Thoracic aorta (tissue), 2 donors: ENCODE data around the gene IL23A. TPM values are rescaled to one million over a fixed set of nuclear protein-coding genes. Genes with fewer than 3 reads are reported as not detected.
A peak's percentile ranks its signal among the peaks of the same experiment; 100 is the strongest.

ENCODE experiments used
- ATAC-seq: fragments of 150-250 bp; one replicate; pipeline ENCODE4 v1.8.0; 2017; ENCODE audit warnings: low read depth; ENCODE audit not compliant: insufficient number of reproducible peaks, low FRiP score
- DNase-seq: peaks from one replicate; pipeline ENCODE4 v3.0.0-alpha.2; 2020; ENCODE audit warnings: low spot score
- H3K27ac ChIP-seq, 2 donors: fragments of 200-600 bp; sonication (generic); 1 replicate in 1 of 2; 2 replicates in 1 of 2; pipeline ENCODE4 v1.5.1; 2016; ENCODE audit warnings: mild to moderate bottlenecking in 2 of 2, moderate library complexity in 2 of 2
- H3K27me3 ChIP-seq: fragments of 200-600 bp; sonication (generic); replicated peaks from 2 replicates; pipeline ENCODE4 v1.6.0; 2016; ENCODE audit warnings: mild to moderate bottlenecking; ENCODE audit not compliant: insufficient read depth
- H3K36me3 ChIP-seq: fragments of 200-600 bp; sonication (generic); one replicate; pipeline ENCODE4 v1.5.1; 2016
- H3K4me1 ChIP-seq, 2 donors: fragments of 200-600 bp; sonication (generic); 1 replicate in 1 of 2; 2 replicates in 1 of 2; pipeline versions ENCODE4 v1.5.1 to v1.6.0; 2016; ENCODE audit warnings: low read depth in 2 of 2, mild to moderate bottlenecking in 1 of 2; ENCODE audit not compliant: control insufficient read depth in 1 of 2
- H3K4me3 ChIP-seq: fragments of 200-600 bp; sonication (generic); 2 replicates; pipeline ENCODE4 v1.5.1; 2016; ENCODE audit warnings: mild to moderate bottlenecking
- H3K9me3 ChIP-seq: fragments of 200-600 bp; sonication (generic); 2 replicates; pipeline ENCODE4 v1.5.1; 2016
- CTCF ChIP-seq: fragments of 200-600 bp; sonication (generic); IDR thresholded peaks from one replicate; pipeline ENCODE4 v1.5.1; 2019; ENCODE audit warnings: antibody characterized with exemption
- total RNA-seq, 2 donors: library from RNA; depleted of rRNA; stranded (reverse); fragments of >200 nt; gene quantifications; one replicate each; pipeline versions ENCODE4 v1.1.0 to v1.2.3, GENCODE V29; 2016

IL23A gene
- total RNA-seq, 2 donors from 2014 or later, result not detected

- ATAC-seq (no peak), DNase-seq (no peak)
- H3K9me3 ChIP-seq, result no peaks in the 10 kb centered on the region
- H3K4me3 ChIP-seq, result no peak overlapping the region
- peaks cover 3% of the 10 kb centered on the region for H3K36me3 ChIP-seq
- H3K4me1 ChIP-seq, result peaks cover 9 to 15% of the 10 kb centered on the region in 2 donors
- no peaks in the 10 kb centered on the region for H3K27me3 ChIP-seq
- no peak for TF ChIP-seq CTCF
- no peak overlapping the region for H3K27ac ChIP-seq
These were observed 33.7 kb upstream of the IL23A start for GRCh38 chr12:56304872-56305590.

- no peaks in the 10 kb centered on the region for H3K4me1 ChIP-seq
- no peak for TF ChIP-seq CTCF
- DNase-seq, result no peak
- ATAC-seq, result no peak
- no peak overlapping the region for H3K27ac ChIP-seq
- no peaks in the 10 kb centered on the region for H3K9me3 ChIP-seq
- H3K4me3 ChIP-seq, result no peak overlapping the region
- peaks cover 6% of the 10 kb centered on the region for H3K36me3 ChIP-seq
- H3K27me3 ChIP-seq, result no peaks in the 10 kb centered on the region
These were observed 31.3 kb upstream of the IL23A start for GRCh38 chr12:56307221-56307965.

GRCh38 chr12:56308714-56309113 lies 30.0 kb upstream of the IL23A start:
- DNase-seq (no peak), ATAC-seq (no peak)
- no peaks in the 10 kb centered on the region for H3K27me3 ChIP-seq
- H3K9me3 ChIP-seq, result no peaks in the 10 kb centered on the region
- no peaks in the 10 kb centered on the region for H3K4me1 ChIP-seq
- no peak overlapping the region for H3K4me3 ChIP-seq
- H3K36me3 ChIP-seq, result peaks cover 8% of the 10 kb centered on the region
- no peak for TF ChIP-seq CTCF
- no peak overlapping the region for H3K27ac ChIP-seq

GRCh38 chr12:56311003-56311402 lies 27.7 kb upstream of the IL23A start:
- no peak for TF ChIP-seq CTCF
- H3K4me3 ChIP-seq, result no peak overlapping the region
- no peak overlapping the region for H3K27ac ChIP-seq
- peaks cover 8% of the 10 kb centered on the region for H3K36me3 ChIP-seq
- ATAC-seq, result no peak
- H3K9me3 ChIP-seq, result no peaks in the 10 kb centered on the region
- H3K4me1 ChIP-seq, result peaks cover 5 to 9% of the 10 kb centered on the region in 2 donors
- no peaks in the 10 kb centered on the region for H3K27me3 ChIP-seq
- no peak for DNase-seq

GRCh38 chr12:56315249-56315621 lies 23.4 kb upstream of the IL23A start:
- Histone ChIP-seq H3K4me1 (peaks cover 7 to 14% of the 10 kb centered on the region in 2 donors), H3K36me3 (peaks cover 10% of the 10 kb centered on the region), H3K27me3 (no peaks in the 10 kb centered on the region), H3K4me3 (peak overlapping the region; percentile 93), H3K27ac (peak overlapping the region; percentile 88 to 95), H3K9me3 (no peaks in the 10 kb centered on the region)
- DNase-seq (no peak), ATAC-seq (no peak)
- no peak for TF ChIP-seq CTCF
